HG02938 (cell line): ENCODE results near the gene PISD.

Experiments
- ATAC-seq: cut with Tn5 transposase; IDR thresholded peaks from one replicate; pipeline ENCODE4 v1.9.1; 2021; ENCODE audit warnings: mild to moderate bottlenecking, moderate library complexity; ENCODE audit not compliant: unreplicated experiment

The PISD gene

GRCh38 chr22:31626427-31627150, 35.4 kb downstream of the PISD start:
- ATAC-seq = no peak

DNA sequence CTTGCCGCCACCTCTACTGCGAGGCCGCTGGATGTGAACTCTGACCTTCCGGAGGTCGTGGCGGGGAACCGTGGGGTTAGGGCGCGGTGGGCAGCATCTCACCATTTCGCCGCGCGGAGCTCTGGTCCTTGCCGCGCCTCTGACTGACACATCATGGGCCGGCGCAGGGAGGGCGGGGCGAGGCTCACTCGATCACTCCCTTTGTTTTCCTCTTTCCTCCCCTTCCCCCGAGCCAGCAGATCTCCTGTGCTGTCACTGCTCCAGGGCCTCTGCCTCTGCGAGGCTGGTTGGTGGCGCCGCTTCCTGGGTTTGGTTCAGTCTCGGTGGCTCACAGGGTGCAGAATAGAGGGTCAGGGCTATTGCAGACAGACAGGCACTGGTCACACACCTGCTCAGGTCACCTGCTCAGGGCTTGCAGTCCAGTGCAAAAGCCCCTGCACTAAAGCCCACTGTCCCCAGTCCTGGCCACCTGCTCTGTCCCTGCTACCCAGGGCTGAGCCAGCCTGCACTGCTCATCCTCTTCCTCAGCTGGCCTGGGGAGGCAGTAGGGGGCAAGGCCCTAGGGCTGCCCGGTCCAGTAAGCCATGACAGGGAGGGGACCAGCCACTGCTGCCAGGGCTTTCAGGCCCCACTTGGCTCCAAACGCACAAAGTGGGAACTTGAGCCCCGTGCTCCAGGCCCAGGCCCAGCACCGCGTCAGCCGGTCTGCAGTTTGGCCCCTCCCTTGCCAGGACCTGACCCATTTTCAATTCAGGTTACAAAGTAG, 36.2 kb downstream of the PISD start:
- no peak for ATAC-seq

- ATAC-seq = no peak
Observed at GRCh38 chr22:31625257-31625640, 36.8 kb downstream of the PISD start.

- no peak for ATAC-seq
Observed at GRCh38 chr22:31623592-31624304, 38.3 kb downstream of the PISD start.

GRCh38 chr22:31622980-31623379, 39.0 kb downstream of the PISD start:
- ATAC-seq = no peak

DNA sequence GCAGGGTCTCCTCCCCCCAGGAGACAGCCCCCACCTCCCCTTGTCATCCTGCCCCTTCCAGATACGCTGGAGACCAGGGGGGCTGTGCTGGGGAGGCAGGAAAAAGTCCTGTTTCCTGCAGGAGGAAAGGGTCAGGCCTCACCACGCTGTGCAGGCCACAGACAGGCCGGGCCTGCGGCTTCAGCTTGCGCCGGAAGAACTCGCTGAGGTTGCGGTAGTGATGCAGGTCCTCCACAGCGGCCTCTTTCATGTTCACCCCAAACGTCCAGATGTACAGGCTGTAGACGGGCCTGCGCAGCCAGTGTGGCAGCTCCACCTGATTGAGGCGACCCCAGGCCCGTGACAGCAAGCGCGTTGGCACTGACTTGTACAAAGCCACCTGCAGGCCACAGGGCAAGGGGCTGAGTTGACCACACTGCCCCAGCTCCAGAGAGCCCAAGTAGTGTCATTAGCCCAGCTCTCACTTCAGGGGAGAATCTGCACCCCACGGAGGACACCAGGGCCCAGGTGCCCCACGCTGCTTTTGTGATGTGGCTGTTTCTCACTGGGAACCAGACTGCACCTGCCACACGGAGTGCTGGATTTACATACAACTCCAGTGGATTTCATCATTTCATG, 40.4 kb downstream of the PISD start:
- ATAC-seq = no peak

- ATAC-seq = no peak
Observed at GRCh38 chr22:31620756-31621480, 41.1 kb downstream of the PISD start.

DNA sequence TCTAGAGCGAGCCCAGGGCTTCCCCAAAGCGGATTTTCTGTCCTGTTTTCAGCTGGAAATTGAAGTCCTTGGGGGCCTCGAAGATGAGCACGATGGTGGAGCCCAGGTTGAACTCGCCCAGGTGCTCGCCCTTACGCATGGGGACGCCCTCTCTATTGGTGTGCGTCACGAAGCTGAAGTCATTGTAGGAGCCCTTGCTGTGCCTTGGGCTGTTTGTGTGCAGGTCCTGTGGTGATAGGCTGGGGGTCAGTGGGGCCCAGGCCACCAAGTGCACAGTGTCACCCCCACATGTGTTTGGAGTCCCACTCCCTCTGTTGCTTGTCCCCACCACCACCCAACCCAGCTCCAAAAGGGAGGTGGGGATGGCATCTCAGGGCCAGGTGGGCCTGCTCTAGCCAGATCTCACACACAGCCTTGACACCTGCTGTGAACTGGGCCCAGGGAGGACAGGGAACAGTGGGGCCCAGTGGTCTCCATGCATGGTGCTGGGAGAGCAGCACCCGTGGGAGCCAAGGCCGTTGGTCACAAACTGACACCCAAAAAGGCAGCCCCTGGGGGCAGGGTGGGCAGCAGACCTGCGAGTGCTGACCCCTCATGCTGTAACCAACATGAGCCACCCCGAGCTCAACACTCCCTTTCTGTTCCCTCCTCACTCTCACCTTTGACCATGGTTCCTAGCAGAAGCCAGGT, 42.3 kb downstream of the PISD start:
- no peak for ATAC-seq

- no peak for ATAC-seq
Observed at GRCh38 chr22:31618471-31619176, 43.4 kb downstream of the PISD start.

DNA sequence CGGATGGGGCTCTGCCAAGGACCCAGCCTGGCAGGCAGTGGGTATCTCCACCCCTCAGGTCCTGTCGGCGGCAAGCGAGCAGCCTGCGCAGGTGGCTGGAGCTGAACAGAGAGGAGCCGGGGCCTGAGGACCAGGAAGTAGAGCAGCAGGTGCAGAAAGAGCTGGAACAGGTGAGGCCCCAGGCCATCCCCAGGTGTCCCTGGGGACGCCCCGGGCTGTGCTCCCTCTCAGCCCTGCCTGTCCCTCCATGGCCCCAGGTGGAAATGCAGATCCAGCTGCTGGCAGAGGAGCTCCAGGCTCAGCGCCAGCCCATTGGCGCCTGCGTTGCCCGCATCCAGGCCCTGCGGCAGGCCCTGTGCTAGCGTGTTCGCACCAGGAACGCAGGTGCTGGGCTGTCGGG, 44.0 kb downstream of the PISD start:
- no peak for ATAC-seq

DNA sequence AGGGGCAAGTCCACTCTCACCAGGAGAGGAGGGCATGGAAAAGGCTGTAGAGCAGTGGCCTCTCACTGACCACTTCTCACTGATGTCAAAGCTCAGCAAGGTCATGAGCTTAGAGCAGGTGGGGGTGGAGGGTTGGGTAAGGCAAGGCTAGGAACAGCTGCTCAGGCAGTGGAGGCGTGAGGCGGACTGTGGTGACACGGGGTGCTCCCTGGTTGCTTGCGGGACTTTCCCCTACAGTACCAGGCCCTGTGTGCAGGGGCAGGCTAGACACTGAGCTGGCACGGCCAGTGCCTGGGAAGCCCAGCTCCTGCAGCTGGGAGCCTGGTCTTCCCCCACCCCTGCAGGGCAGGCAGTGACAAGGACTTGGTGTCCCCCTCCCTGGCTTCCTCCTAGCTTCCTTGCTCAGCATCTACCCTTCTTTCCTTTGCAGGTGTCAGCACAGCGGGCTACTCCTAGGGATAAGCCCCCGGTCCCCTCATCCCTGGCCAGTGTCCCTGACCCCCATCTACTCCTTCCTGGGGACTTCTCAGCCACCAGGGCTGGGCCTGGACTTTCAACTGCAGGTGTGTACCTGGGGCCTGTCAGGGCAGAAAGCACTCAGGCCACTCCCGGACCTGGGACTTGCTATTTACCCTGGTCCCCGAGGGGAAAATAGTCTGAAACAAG, 45.6 kb downstream of the PISD start:
- no peak for ATAC-seq

- no peak for ATAC-seq
Observed at GRCh38 chr22:31615940-31616314, 46.1 kb downstream of the PISD start.

DNA sequence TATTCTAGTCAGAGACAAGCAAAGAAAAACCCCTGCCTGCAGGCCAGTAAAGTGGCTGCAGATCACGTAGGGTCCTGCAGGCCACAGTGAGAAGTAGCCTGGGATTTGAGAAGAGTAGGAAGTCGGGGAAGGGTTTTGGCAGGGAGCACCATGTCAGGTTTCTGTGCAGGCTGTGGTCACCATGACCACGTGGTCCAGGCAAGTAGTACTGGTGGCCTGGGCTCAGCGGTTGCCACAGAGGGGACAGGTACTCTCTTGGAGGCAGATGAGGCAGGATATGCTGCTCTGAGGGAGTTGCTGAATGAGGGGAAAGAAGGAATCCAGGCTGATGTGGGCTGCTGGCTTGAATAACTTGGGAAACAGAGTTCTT, 46.5 kb downstream of the PISD start:
- no peak for ATAC-seq

- no peak for ATAC-seq
Observed at GRCh38 chr22:31614781-31615490, 47.1 kb downstream of the PISD start.

- ATAC-seq = no peak
Observed at GRCh38 chr22:31613904-31614296, 48.1 kb downstream of the PISD start.

DNA sequence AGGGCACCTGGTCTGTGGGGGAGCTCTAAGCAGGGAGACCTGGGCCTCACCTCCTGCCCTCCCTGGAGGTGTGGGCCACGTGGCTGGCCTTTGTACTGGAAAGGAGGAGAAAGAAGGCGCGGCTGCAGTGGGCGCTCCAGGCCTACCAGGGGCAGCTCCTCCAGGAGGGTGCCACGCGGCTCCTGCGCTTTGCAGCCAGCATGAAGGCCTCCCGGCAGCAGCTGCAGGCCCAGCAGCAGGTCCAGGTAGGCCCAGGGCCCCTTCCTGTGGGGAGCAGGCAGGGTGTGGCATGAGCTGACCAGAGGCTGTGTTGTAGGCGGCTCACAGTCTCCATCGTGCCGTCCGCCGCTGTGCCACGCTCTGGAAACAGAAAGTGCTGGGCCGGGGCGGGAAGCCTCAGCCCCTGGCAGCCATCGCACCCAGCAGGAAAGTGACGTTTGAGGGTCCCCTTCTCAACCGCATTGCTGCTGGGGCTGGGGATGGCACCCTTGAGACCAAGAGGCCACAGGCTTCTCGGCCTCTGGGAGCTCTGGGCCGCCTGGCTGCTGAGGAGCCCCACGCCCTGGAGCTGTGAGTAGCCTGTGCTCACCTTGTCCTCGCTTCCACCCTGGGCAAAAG, 48.6 kb downstream of the PISD start:
- ATAC-seq = no peak

DNA sequence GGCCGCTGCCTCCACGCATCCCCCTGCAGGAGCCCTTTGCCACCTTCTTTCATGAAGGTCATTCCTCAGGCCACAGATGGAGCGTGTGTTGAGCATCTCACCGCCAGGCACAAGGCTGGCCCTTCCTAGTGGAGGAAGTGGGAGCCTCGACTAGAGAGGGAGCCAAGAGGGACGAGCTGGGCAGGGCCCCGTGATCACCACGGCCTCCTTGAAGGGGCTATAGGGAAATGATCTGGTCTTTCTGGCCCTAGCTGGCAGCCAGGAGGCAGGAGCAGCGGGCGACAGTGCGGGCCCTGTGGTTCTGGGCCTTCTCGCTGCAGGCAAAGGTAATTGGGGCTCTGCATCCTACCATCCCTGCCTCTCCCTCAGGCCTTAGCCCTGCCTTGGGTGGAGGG, 49.1 kb downstream of the PISD start:
- ATAC-seq = no peak
